ENCODE results near the gene WWTR1.

WWTR1 gene

DNA sequence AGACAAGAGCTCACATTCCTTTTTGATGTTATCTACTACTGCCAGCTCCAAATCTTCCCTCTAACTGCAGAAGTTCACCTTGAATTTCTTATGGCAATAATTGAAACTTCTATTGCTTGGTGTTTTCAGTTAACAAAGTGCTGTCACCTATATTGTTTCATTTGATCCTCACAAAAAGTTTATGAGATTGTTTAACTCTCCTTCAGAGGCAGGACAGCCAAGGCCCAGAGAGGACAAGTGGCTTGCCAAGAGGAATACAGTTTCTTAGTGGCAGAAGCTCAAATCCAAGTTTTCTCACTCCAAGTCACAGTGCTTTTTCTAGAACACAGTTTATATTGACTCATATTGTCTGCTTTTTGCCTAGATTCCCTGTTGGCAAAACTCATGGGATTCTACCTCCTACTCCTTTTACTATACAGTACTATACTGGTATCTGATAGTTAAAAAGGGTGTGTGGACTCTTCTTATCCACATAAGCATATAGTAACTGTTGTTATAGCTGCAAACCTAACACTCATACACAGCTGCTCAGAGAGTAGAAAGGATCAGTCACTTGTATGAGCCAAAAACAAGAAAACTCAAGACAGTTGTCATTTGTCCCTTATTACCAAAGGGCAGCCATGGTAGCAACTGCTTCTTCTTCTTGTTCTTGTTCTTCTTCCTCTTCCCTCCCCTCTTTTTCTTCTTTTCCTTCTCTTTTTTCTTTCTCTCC, 167.4 kb downstream of the WWTR1 start:
- no peak for DNase-seq

DNA sequence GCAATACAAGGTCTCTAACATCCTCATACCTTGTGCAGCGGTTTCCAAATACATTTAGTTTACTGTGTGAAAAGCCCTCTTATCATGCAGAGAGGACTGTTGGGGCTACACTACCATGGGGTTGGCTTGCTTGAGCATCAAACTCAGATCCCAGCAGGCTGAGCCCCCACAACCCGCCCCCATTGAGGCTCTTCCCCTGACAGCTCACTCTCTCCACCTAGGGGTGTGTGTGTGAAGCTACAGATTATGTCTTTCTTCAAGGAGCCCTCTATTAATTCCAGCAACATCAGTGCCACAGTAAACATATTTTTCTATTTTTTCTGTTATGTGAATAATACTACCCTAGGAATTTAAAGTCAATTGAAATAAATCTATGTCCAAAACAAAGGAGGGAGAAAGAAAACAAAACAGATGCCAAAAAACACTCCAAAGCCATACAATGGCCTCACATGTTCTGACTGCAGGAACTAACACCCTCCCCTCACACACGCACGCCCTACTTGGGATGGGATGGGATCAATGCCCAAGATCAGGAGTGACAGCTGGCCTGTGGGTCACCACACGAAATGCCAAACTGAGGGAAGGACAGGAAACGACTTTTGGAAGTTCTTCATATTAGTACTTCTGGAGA, 168.7 kb downstream of the WWTR1 start:
- DNase-seq = no peak

DNA sequence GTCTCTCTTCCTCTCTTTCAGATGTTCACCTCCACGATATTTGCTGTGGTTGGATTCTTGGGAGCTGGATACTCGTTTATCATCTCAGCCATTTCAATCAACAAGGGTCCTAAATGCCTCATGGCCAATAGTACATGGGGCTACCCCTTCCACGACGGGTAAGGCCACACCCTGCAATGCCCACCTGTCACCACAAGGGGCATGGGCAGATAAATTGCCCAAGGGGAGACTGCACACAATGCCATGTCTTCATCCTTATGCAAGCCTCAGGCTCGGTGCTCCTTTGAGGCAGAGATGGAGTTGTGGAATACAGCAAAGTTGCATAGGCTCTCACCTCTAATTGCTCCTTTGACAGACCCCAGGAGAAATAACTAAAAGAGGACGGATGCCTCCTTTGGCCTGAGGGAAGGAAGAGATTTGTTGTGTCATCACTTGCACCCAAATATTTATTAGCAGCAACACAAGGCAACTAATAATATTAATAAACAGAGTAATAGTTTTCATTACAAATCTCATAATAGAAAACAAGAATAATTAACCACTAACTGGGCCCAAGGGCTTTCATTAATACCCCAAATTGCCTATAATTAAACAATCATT, 170.1 kb downstream of the WWTR1 start:
- DNase-seq = no peak

DNA sequence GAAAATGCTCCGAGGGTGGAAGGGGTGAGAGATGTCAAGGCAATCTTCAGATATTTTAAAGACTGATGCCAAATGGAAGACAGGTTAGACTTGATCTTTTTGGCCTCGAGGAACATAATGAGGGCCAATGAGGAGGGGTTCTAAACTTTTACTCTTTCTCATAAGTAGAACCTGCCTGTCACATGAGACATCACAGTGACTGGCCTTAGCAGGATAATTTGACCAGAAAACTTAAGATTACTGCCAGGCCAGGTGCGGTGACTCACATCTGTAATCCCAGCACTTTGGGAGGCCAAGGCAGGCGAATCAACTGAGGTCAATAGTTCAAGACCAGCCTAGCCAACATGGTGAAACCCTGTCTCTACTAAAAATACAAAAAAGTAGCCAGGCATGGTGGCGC, 171.1 kb downstream of the WWTR1 start:
- no peak for DNase-seq

DNA sequence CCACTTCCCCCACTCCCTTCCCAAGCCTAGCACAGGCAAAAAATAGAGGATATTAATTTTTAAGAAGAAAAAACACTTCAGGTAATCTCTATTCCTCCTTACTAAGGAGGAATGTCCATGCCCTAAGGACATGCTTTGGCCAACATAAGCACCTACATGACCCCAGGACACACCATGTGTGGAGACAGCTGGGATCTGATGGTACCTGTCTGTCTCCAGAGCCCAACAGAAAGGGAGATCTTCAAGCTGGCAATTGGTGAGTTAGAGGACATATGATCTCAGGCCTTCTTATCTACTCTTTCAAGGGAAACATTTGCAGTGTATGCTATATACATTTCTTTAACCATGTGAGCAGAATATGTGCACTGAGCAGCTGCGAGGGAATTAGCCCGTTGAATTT, 176.3 kb downstream of the WWTR1 start:
- no peak for DNase-seq

DNA sequence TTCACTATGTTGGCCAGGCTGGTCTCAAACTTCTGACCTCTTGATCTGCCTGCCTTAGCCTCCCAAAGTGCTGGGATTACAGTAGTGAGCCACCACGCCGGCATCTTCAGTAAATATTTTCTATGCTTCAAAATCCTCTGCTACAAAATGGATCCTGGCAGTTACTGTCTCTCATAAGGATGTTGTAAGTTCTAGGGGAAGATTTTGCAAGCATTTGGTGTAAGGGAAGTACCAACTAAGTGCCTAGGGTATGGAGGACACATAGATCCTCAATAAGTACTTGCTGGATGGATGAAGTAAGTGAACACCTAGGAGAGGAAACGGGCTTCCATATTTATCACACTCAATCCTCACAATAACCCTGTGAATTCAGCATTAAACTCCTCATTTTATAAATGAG, 176.8 kb downstream of the WWTR1 start:
- no peak for DNase-seq

DNA sequence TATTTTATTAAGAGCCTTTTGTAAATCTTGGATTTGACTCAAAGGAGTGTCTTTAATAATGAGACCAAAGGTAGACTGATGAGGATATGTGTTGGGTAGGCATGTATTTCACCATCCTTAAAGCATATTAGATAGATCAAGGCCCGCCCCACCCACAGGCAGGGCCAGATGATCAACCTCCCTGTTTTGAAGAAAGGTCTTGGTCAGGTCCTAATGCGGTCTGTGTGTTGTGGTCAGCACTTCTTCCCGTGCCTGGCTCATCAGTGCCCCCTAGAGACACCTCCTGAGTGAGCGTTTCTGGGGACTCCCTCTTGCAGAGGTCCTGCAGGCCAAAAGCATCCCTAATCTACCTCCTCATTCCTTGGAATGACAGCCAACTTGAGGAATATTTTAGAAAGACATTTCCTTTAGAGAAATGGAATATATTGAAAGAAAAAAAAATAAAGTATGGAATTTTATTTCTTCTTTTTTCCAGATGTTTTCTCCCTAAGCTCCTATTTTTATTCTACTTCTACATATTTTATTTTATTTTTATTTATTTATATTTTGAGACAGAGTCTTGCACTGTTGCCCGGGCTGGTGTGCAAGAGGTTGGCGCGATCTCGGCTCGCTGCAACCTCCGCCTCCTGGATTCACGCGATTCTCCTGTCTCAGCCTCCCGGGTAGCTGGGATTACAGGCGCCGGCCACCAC, 177.4 kb downstream of the WWTR1 start:
- DNase-seq = peak; percentile 27

DNA sequence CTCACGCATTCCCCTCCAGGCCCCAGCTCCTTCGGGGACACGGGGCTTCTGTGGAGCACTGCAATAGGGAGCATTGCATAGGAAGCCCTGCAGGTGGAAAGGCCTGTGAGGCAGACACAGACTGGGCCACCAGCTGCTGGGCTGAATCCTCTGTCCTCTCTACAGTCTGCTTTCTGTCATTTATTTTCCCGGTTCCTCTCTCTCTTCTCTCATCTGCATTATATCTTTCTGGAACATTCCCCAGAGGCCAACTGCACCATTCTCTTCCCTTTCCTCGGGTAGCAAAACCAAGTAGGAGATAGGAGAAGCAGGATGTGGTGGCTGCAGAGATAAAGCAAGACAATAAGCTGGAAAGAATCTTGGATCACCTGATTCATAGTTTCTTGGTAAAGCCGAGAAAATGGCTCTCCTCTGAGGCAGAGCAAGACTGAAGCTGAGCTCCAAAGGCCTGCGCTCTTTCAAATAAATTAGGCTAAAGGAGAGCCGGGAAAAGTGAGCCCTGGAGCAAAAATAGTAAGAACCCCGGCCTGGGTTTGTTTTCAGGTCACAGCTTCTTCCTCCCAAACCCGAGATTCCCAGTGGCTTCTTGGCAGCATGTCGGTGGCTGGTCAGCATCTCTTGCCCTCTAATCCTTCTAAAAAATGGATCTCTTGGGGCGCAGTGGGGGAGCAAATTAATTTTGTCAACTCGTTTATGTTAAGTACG, 178.1 kb downstream of the WWTR1 start:
- no peak for DNase-seq

DNA sequence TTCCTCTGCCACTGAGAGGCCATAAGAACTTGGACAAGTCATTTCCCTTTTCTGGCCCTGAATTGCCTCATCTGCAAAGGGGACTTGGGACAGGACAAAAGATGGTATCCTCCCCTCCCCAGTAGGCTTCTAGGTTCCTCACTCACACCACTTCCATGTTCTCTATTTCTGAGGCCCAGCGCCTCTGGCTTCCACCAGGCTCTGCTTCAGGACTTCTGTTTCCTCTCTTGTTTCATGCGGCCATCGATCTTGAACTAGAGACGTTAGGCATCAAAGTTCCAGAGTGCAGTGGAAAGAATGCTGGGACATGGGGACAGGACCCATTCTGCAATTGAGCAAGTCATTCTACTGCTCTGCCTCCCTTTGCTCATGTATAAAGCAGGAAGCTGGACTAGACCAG, 181.6 kb downstream of the WWTR1 start:
- no peak for DNase-seq

DNA sequence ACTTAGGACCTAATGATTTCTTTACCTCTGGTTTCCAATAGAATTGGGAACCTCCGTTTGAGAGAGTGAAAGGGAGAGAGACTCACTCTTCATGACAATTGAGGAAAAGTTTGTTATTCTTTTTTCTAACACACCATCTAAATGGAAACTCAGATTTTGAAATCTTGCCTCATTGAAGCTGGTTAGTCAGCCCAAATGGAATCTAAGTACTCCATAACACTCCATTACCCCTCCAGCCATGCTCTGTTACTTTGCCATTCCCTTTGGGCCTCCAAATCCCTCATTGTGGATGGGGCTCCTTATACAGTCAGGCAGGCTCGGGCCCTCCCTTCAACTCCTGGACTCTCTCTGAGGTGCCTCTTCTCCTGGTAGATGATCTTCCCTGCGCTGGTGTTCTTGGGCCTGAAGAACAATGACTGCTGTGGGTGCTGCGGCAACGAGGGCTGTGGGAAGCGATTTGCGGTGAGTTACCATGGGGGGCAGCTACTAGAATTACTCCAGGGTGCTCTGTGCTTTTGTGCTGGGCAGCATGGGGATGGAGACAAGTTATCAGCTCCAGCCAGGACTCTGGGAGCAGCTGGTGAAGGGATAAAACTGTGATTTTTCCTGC, 182.3 kb downstream of the WWTR1 start:
- no peak for DNase-seq

DNA sequence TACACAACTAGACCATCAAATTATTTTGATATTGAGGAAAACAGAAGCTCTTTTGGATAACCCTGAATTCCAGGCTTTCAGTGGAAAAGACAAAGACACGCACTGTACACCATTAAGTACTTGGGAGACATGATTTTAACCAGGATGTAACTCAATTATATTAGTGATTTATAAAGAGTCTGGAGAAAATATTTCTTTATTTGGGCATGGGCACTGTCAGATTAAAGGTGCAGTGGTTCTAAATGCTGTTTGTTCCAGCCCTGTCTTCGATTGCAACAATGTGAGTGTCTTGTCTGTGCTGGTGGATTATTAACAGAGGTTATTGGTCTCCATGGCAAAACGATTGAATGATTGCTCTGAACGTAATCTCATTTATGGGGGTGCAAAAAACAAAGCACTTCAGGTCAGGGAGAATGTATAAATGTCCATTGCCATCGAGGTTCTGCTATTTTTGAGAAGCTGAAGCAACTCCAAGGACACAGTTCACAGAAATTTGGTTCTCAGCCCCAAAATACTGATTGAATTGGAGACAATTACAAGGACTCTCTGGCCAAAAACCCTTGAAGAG, 183.5 kb downstream of the WWTR1 start, which contains the start of gene TM4SF4:
Gene TM4SF4, plus strand, starts transcription at position 448 of the 568 bp plus-strand sequence. CDS start 181 bp downstream, outside the sequence.
- no peak for DNase-seq

DNA sequence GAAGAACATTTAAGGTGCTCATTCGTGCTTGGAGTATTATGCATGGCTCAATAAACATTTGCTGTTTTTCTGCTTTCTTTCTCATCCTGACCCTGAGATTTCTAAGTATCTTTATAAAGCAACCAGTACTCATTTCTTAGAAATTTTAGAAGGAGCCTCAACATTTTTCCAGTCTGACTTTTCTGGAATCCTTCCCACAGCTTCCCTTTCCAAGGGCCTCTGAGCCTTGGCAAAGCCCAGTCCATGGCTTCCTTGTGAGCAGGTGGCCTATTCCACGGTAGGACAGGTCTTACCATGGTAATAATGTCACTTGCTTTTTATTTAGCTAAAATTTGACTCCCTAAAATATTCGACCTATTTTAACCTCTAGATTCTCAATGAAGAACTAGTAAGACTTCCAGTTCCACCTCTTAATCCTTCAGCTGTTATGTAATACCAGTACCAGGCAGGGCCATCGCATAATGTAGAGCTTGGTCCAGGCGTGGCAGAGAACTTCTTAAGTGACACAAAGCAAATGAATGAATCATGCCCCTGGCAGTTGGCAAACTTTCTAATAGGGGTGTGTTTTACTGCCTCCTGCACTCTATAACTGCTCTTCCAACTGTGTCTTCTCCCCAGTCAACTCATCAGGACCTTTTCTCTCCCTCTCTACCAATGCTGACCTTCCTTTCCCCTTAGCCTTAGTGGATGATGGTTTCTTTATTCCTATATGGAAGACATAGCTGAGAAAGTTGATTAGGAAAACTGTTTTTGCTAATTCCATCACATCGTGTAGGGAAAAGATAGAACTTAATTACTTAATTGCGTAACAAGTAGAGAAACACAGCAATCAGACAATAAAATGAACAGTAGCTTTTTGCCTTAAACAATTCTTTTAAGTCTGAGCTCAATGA, 184.2 kb downstream of the WWTR1 start:
- DNase-seq = peak; percentile 23

DNA sequence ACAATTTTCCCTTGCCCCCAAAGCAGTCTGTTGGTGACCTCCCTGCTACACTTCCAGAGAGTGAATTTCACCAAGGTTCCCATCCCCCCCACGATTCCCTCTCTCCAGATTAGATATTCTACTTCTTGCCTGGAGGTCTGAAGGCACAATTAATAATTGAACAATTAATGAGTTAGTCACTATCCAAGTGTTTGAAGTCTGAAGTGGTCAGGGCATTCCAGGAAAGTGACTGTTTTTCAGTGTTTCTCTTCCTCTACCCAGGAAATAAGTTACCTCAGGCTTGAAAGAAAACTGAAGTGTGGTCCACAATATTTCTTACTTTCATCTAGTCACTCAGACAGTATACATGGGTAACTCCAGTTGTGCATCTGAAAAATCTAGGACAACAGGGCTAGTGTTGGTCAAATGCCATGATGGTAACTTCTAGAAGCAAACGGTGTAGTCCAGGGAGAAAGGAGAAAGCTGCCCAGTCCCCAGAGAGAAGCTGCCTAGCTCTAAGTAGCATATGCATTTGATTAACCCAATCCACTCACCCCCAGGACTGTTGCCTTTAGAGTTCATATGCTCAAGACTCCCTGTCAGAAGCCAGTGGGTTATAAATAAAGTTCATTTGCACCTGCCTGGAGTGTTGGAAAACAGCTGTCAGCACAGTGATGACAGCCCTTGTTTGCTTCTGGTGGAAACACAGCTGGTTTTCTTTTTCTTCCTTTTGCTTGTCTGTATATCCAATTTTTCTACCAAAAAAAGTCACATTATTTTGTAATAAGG, 185.6 kb downstream of the WWTR1 start:
- DNase-seq = no peak

DNA sequence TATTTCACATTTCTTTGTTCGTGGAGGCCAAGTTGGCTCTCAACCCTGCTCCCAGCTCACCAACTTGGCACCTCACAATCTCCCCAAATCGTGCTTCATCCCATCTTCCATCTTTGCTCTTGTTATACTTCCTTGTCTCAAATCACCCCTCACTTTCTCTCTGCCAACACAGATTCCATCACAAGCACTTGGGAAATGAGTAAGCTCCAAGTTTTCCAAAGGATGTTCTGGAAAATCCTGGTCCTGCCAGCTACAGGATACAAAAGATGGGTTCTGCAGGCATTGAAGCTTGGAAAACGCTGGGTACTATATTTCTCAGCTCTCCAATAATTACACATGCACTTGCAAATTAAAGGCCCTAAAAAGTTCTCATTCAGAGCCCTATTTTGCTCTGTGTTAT, 187.4 kb downstream of the WWTR1 start:
- no peak for DNase-seq

DNA sequence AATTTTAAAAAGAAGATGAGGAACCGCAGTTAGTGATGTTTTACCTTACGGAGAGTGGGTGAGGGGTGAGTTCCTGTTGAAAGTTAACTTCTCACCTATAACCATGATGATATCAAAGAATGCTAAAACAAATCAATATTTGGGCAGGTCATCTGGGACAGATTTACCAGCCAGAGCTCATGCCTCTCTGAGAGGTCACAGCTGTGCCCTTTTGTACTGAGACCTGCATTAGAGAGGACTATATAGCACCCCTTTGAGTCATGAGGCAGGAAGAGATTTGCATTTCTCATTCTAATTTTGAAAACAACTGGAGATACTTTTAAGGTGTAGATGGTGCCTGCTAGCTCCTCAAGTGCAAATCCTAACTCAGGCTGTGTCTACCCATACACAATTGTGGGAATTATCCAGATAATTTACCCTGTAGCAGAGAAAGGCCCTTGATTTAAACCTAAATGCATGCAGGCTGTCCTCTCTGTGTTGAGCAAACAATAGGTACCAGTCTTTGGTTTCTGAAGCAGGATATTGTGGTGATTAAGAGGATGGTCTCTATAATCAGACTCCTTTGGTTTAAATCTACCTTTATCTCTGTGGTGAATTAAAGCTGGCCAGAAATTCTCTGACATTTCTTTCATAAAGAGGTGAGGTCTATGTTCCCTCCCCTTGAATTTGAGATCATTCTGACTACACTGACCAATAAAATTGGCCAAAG, 189.2 kb downstream of the WWTR1 start:
- DNase-seq = no peak

Measured in amniotic stem cell (primary cell).